BJ (cell line): ENCODE data around the gene HMCN1. TPM values are rescaled to one million over a fixed set of nuclear protein-coding genes. Genes with fewer than 3 reads are reported as not detected.
A peak's percentile ranks its signal among the peaks of the same experiment; 100 is the strongest.

ENCODE experiments used
- CTCF ChIA-PET: fragments of 350-600 bp; formaldehyde crosslinking; extraction: SDS; loops from one replicate; lab custom pipeline; 2021; ENCODE audit warnings: antibody characterized with exemption, inconsistent platforms; lab: Yijun Ruan, JAX
- POLR2A ChIA-PET: fragments of 300-600 bp; sonication (Branson Sonifier 250); formaldehyde crosslinking; extraction: SDS; loops from one replicate; lab custom pipeline; 2021; ENCODE audit warnings: antibody characterized with exemption; lab: Charles Lee
- DNase-seq: peaks from one replicate; pipeline ENCODE4 v3.0.0-alpha.2; 2011; ENCODE audit warnings: low read depth
- H3K27me3 ChIP-seq: 2 replicates; pipeline ENCODE4 v1.6.0; 2011; ENCODE audit warnings: low read length; ENCODE audit not compliant: control insufficient read depth, insufficient read depth
- H3K36me3 ChIP-seq: 2 replicates; pipeline ENCODE4 v1.5.1; 2011; ENCODE audit warnings: low read length; ENCODE audit not compliant: control insufficient read depth, insufficient read depth
- H3K4me3 ChIP-seq: 2 replicates; pipeline ENCODE4 v1.5.1; 2011; ENCODE audit warnings: low read depth, mild to moderate bottlenecking, control low read depth, low read length
- CTCF ChIP-seq: IDR thresholded peaks from 2 replicates; pipeline ENCODE4 v1.5.1; 2011; ENCODE audit warnings: low read depth, mild to moderate bottlenecking, control low read depth, inconsistent platforms, low read length, moderate library complexity; ENCODE audit not compliant: insufficient read depth
- polyA plus RNA-seq: library from polyadenylated mRNA; depleted of rRNA; stranded (reverse); fragments of >200 nt; gene quantifications from 2 replicates; pipeline ENCODE4 v1.2.3, GENCODE V29; 2011

Gene HMCN1
- polyA plus RNA-seq, 1 experiment = 13.3 TPM

DNA sequence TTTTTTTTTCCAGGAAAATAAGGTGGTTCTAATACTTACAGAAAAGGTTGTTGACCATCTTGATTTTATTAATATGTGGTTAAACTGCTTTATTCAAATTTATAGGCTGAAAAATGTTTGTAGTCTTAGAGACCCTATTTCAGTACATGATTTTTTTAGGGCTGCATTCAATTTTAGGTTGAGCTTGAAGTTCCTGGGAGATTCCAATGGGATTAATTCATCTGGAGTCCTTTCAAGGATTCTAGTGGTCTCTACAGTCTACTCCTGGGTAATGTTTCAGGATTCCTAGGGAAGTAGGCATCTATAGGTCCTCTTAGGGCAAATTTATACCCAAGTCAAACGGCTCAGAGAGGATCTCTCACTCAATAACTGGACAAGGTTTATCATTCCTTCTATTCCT is 126.7 kb downstream of the HMCN1 start:
- Histone ChIP-seq H3K4me3 (no peak overlapping the region), H3K36me3 (no peaks in the 10 kb centered on the region), H3K27me3 (no peaks in the 10 kb centered on the region)
- DNase-seq = no peak
- CTCF ChIA-PET = no interaction called here
- POLR2A ChIA-PET = no interaction called here
- no peak for TF ChIP-seq CTCF

- ChIA-PET CTCF (no interaction called here), POLR2A (no interaction called here)
- no peak overlapping the region for H3K4me3 ChIP-seq
- no peaks in the 10 kb centered on the region for H3K27me3 ChIP-seq
- no peak for DNase-seq
- TF ChIP-seq CTCF = no peak
- H3K36me3 ChIP-seq = no peaks in the 10 kb centered on the region
Measured at GRCh38 chr1:185861630-185862029, 127.4 kb downstream of the HMCN1 start.

- Histone ChIP-seq H3K4me3 (no peak overlapping the region), H3K36me3 (no peaks in the 10 kb centered on the region), H3K27me3 (no peaks in the 10 kb centered on the region)
- TF ChIP-seq CTCF = no peak
- DNase-seq = no peak
- POLR2A ChIA-PET = no interaction called here
- CTCF ChIA-PET = no interaction called here
Measured at GRCh38 chr1:185862235-185862634, 128.0 kb downstream of the HMCN1 start.

- ChIA-PET CTCF (interaction anchor here (2.0 kb wide), 1 partner anchor 50 kb away, joined by 4 read pairs; no protein-coding TSS in a partner anchor), POLR2A (no interaction called here)
- no peak for DNase-seq
Measured at GRCh38 chr1:185864331-185864730, 130.1 kb downstream of the HMCN1 start.

GRCh38 chr1:185864889-185865517 is 130.8 kb downstream of the HMCN1 start:
- H3K4me3 ChIP-seq = no peak overlapping the region
- no peak for TF ChIP-seq CTCF
- H3K27me3 ChIP-seq = no peaks in the 10 kb centered on the region
- DNase-seq = peak; percentile 26
- ChIA-PET POLR2A (no interaction called here), CTCF (interaction anchor here (0.6 to 2.0 kb wide), 2 partner anchors 9 to 51 kb away, joined by 3 to 4 read pairs; no protein-coding TSS in a partner anchor)
- no peaks in the 10 kb centered on the region for H3K36me3 ChIP-seq

More at GRCh38 chr1:185864331-185864730, 130.1 kb downstream of the HMCN1 start:
- no peak for TF ChIP-seq CTCF
- Histone ChIP-seq H3K27me3 (no peaks in the 10 kb centered on the region), H3K4me3 (no peak overlapping the region), H3K36me3 (no peaks in the 10 kb centered on the region)
